ENCODE measurements around the gene SCN5A. TPM values are rescaled to one million over a fixed set of nuclear protein-coding genes. Genes with fewer than 3 reads are reported as not detected.

The SCN5A gene
- total and polyA plus RNA-seq, 2 of the 4 experiments (the other 2 are of a cell fraction), result 1.9 to 2.0 TPM

GRCh38 chr3:38573556-38573955 lies 75.9 kb downstream of the SCN5A start:
- ATAC-seq (ENCODE audit: low read depth), result no peak
- whole genome bisulfite sequencing, 2 experiments (ENCODE audit: extremely low coverage in 2 of 2, insufficient read length in 1 of 2), result no CpG with 5 or more reads among the region's 3 CpGs
- Histone ChIP-seq H4K5ac (ENCODE audit: low read depth, low read length) (no peak overlapping the region), H3K23ac (ENCODE audit: low read depth, low read length) (no peak overlapping the region), H4K8ac (ENCODE audit: low read depth in 2 of 2, low read length in 2 of 2) (no peak overlapping the region), H2AK9ac (replicated peaks; ENCODE audit: low read depth, low read length, poor library complexity) (no peak overlapping the region), H3K9me3 (ENCODE audit: control insufficient read depth, insufficient read depth, low read length) (no peaks in the 10 kb centered on the region), H4K91ac (ENCODE audit: insufficient read depth, low read depth, low read length) (no peak overlapping the region), H2AK5ac (ENCODE audit: low read depth, low read length) (no peak overlapping the region), H2AFZ (replicated peaks; ENCODE audit: low read length, poor library complexity) (no peak overlapping the region), H4K20me1 (ENCODE audit: insufficient read depth, low read length) (no peaks in the 10 kb centered on the region), H3K36me3 (ENCODE audit: control insufficient read depth, insufficient read depth, low read length) (no peaks in the 10 kb centered on the region), H3K18ac (ENCODE audit: low read depth, low read length) (no peak overlapping the region), H3K9me1 (ENCODE audit: insufficient read depth, low read length) (0 out of 2 replicates have a peak, but pooled peaks cover 8% of the 10 kb centered on the region), H3K4me1 (ENCODE audit: control insufficient read depth, insufficient read depth, low read length) (no peaks in the 10 kb centered on the region), H3K4ac (ENCODE audit: low read depth, low read length) (no peak overlapping the region), H3K79me1 (ENCODE audit: low read depth in 1 of 2, low read length in 2 of 2) (no peaks in the 10 kb centered on the region), H3K14ac (replicated peaks; ENCODE audit: low read depth, low read length) (no peak overlapping the region), H2BK15ac (ENCODE audit: low read depth, low read length) (no peak overlapping the region), H2BK120ac (ENCODE audit: low read depth, low read length) (no peak overlapping the region), H2BK20ac (ENCODE audit: low read depth, low read length) (no peak overlapping the region), H3K4me3 (ENCODE audit: insufficient read depth, low read depth, low read length) (no peak overlapping the region), H2BK5ac (ENCODE audit: low read depth, low read length, poor library complexity, severe bottlenecking) (no peak overlapping the region), H3K27ac (ENCODE audit: insufficient read depth, low read length) (no peak overlapping the region), H3K27me3 (ENCODE audit: control insufficient read depth, insufficient read depth, low read length) (no peaks in the 10 kb centered on the region), H3K9ac (ENCODE audit: low read depth, low read length) (no peak overlapping the region), H3K56ac (ENCODE audit: extremely low read depth, insufficient read depth, low read length) (no peak overlapping the region), H3K4me2 (ENCODE audit: low read depth, low read length) (no peak overlapping the region)
- in situ Hi-C loops (cut with MboI; ENCODE audit: low sequenced_read_pairs) (no loop called here), intact Hi-C loops (cut with micrococcal nuclease) (no loop called here), dilution Hi-C loops (cut with HindIII; ENCODE audit: low sequenced_read_pairs, unreplicated experiment) (no loop called here)
- BruUV-seq (replicated peaks), result no TSS peak
- CTCF ChIA-PET, result no interaction called here
- no peak for TF ChIP-seq FOS (IDR thresholded peaks at IDR 0.05; ENCODE audit: low read depth, low read length)
- TF ChIP-seq MAFK (IDR thresholded peaks at IDR 0.05; ENCODE audit: low read depth, low read length), result no peak
- TF ChIP-seq USF2 (IDR thresholded peaks at IDR 0.05; ENCODE audit: low read depth, low read length), result no peak
- no peak for TF ChIP-seq NFE2L2 (IDR thresholded peaks at IDR 0.05; ENCODE audit: low read depth, low read length)
- TF ChIP-seq MAZ (IDR thresholded peaks at IDR 0.05; ENCODE audit: borderline replicate concordance, low read depth, low read length), result no peak
- TF ChIP-seq SMC3 (IDR thresholded peaks at IDR 0.05; ENCODE audit: low read depth, low read length), result no peak
- TF ChIP-seq RFX5 (IDR thresholded peaks at IDR 0.05; ENCODE audit: low read depth, low read length), result no peak
- TF ChIP-seq CTCF (conservative IDR thresholded peaks at IDR 0.05; ENCODE audit: low read depth, low read length), result no peak
- no peak for TF ChIP-seq ELK1 (IDR thresholded peaks at IDR 0.05; ENCODE audit: borderline replicate concordance, low read depth, low read length)
- TF ChIP-seq MXI1 (IDR thresholded peaks at IDR 0.05; ENCODE audit: borderline replicate concordance, low read depth, low read length), result no peak
- no peak for TF ChIP-seq POLR2A (IDR thresholded peaks at IDR 0.05; ENCODE audit: low read depth, low read length)
- no peak for TF ChIP-seq CEBPB (IDR thresholded peaks at IDR 0.05; ENCODE audit: low read depth, low read length)
- no peak for TF ChIP-seq CHD1 (IDR thresholded peaks at IDR 0.05; ENCODE audit: low read depth, low read length)
- no peak for TF ChIP-seq RCOR1 (IDR thresholded peaks at IDR 0.05; ENCODE audit: insufficient replicate concordance, low read length)
- no peak for TF ChIP-seq RAD21 (IDR thresholded peaks at IDR 0.05; ENCODE audit: low read length)
- DNase-seq, result no peak
- POLR2A ChIA-PET (ENCODE audit: unreplicated experiment), result no interaction called here

Measured in IMR-90 (cell line).